Thyroid gland (tissue), 4 donors: Measurements from ENCODE around the gene VPS35L. TPM values are rescaled to one million over a fixed set of nuclear protein-coding genes. Genes with fewer than 3 reads are reported as not detected.
"Not testable (repeated sequence)": the region's sequence is repeated elsewhere in the genome, so short reads cannot be mapped to it uniquely, and the experiment has no call there.

Source experiments
- DNase-seq, 2 donors: peaks; one replicate each; pipeline ENCODE4 v3.0.0-alpha.2; 2019
- H3K27ac ChIP-seq, 3 donors: fragments of 200-600 bp; sonication (generic); 1 replicate in 2 of 3; 2 replicates in 1 of 3; pipeline ENCODE4 v1.5.1; 2016 to 2019; ENCODE audit warnings: mild to moderate bottlenecking in 1 of 3, moderate library complexity in 1 of 3
- H3K27me3 ChIP-seq: fragments of 200-600 bp; sonication (generic); one replicate; pipeline ENCODE4 v1.5.1; 2019
- H3K36me3 ChIP-seq, 2 donors: fragments of 200-600 bp; sonication (generic); one replicate each; pipeline ENCODE4 v1.5.1; 2016 to 2019
- H3K4me1 ChIP-seq, 2 donors: fragments of 200-600 bp; sonication (generic); one replicate each; pipeline ENCODE4 v1.5.1; 2017 to 2019
- H3K4me3 ChIP-seq, 3 donors: fragments of 200-600 bp; sonication (generic); replicated peaks in 1 of 3; 1 replicate in 2 of 3; 2 replicates in 1 of 3; pipeline ENCODE4 v1.5.1; 2016; ENCODE audit warnings: mild to moderate bottlenecking in 1 of 3
- H3K9me3 ChIP-seq: fragments of 200-600 bp; sonication (generic); one replicate; pipeline ENCODE4 v1.5.1; 2017
- CTCF ChIP-seq, 6 experiments: fragments of 200-600 bp in 3 of 6; fragments of 450-650 bp in 3 of 6; sonication (generic) in 3 of 6; IDR thresholded peaks; one replicate each; pipeline ENCODE4 v1.5.1; 2016 to 2019; ENCODE audit warnings: antibody characterized with exemption in 6 of 6, mild to moderate bottlenecking in 2 of 6, inconsistent platforms in 1 of 6, moderate library complexity in 1 of 6
- POLR2A ChIP-seq, 2 donors: fragments of 450-650 bp; IDR thresholded peaks; one replicate each; pipeline ENCODE4 v1.6.1; 2017; ENCODE audit warnings: antibody characterized with exemption in 2 of 2, mild to moderate bottlenecking in 2 of 2, moderate library complexity in 1 of 2
- WGBS, 2 donors: methylation state at CpG; one replicate each; pipeline ENCODE4 v1.1.5; 2017; 5-methylcytosine and 5-hydroxymethylcytosine counted together
- intact Hi-C: fragments of 100-400 bp; cut with DNase I; formaldehyde crosslinking; loops from one replicate; pipeline ENCODE4 v1.15.1; 2023
- total RNA-seq, 4 donors: library from RNA; depleted of rRNA; stranded (reverse); fragments of >200 nt; gene quantifications; one replicate each; pipeline ENCODE4 v1.2.3, GENCODE V29; 2016

VPS35L gene
- total RNA-seq, 4 donors from 2014 or later: 64.9 to 74.3 (median 68.8) TPM

GRCh38 chr16:19666477-19666876, 111.0 kb downstream of the VPS35L start:
- peaks cover 13 to 18% of the 10 kb centered on the region in 2 donors for H3K36me3 ChIP-seq
- no peaks in the 10 kb centered on the region for H3K9me3 ChIP-seq
- H3K27me3 ChIP-seq: no peaks in the 10 kb centered on the region
- WGBS, 2 donors: 22 to 24% methylated on average over 3 of the region's 3 CpGs
- peak overlapping the region in 2 of 3 donors; percentile 36 to 57 for H3K27ac ChIP-seq
- no peak for TF ChIP-seq POLR2A (IDR thresholded peaks at IDR 0.05)
- TF ChIP-seq CTCF (IDR thresholded peaks at IDR 0.05): no peak
- no peak overlapping the region for H3K4me3 ChIP-seq
- peaks cover 9 to 11% of the 10 kb centered on the region in 2 donors for H3K4me1 ChIP-seq
- peak; percentile 46 to 63 for DNase-seq
- intact Hi-C loops: no loop called here

GRCh38 chr16:19672378-19672777, 116.9 kb downstream of the VPS35L start:
- WGBS, 2 donors: 94 to 97% methylated on average over 4 of the region's 4 CpGs
- H3K27me3 ChIP-seq: no peaks in the 10 kb centered on the region
- no peaks in the 10 kb centered on the region for H3K4me1 ChIP-seq
- DNase-seq: no peak
- no peaks in the 10 kb centered on the region for H3K9me3 ChIP-seq
- TF ChIP-seq POLR2A (IDR thresholded peaks at IDR 0.05) (no peak), CTCF (IDR thresholded peaks at IDR 0.05) (no peak)
- H3K4me3 ChIP-seq: no peak overlapping the region
- no peak overlapping the region for H3K27ac ChIP-seq
- peaks cover 13 to 14% of the 10 kb centered on the region in 2 donors for H3K36me3 ChIP-seq
- intact Hi-C loops: no loop called here

- Histone ChIP-seq H3K4me1 (no peaks in the 10 kb centered on the region), H3K27ac (no peak overlapping the region), H3K4me3 (no peak overlapping the region), H3K27me3 (no peaks in the 10 kb centered on the region), H3K36me3 (peaks cover 8 to 10% of the 10 kb centered on the region in 2 donors), H3K9me3 (no peaks in the 10 kb centered on the region)
- intact Hi-C loops: no loop called here
- DNase-seq: no peak
- TF ChIP-seq CTCF (IDR thresholded peaks at IDR 0.05): no peak
- TF ChIP-seq POLR2A (IDR thresholded peaks at IDR 0.05): no peak
- WGBS, 2 donors: 95 to 97% methylated on average over 5 of the region's 5 CpGs
Observed at GRCh38 chr16:19674485-19674884, 119.0 kb downstream of the VPS35L start.

GRCh38 chr16:19677402-19677801, 121.9 kb downstream of the VPS35L start:
- TF ChIP-seq CTCF (IDR thresholded peaks at IDR 0.05) (no peak), POLR2A (IDR thresholded peaks at IDR 0.05) (no peak)
- intact Hi-C loops: no loop called here
- H3K4me1 ChIP-seq: no peaks in the 10 kb centered on the region
- DNase-seq: no peak
- H3K4me3 ChIP-seq: no peak overlapping the region
- no peaks in the 10 kb centered on the region for H3K9me3 ChIP-seq
- no peak overlapping the region for H3K27ac ChIP-seq
- no peaks in the 10 kb centered on the region for H3K27me3 ChIP-seq
- WGBS, 2 donors: 82 to 87% methylated on average over 7 of the region's 7 CpGs
- H3K36me3 ChIP-seq: peaks cover 0 to under 1% of the 10 kb centered on the region in 2 donors

- no peak for TF ChIP-seq CTCF (IDR thresholded peaks at IDR 0.05)
- Histone ChIP-seq H3K4me1 (no peaks in the 10 kb centered on the region), H3K27ac (no peak overlapping the region), H3K27me3 (no peaks in the 10 kb centered on the region), H3K36me3 (peaks cover 10 to 13% of the 10 kb centered on the region in 2 donors), H3K4me3 (no peak overlapping the region), H3K9me3 (no peaks in the 10 kb centered on the region)
- 79 to 86% methylated on average over 7 of the region's 7 CpGs for WGBS, 2 donors
- intact Hi-C loops: no loop called here
- no peak for DNase-seq
Observed at GRCh38 chr16:19678804-19679203, 123.3 kb downstream of the VPS35L start.

- DNase-seq, H3K9me3 ChIP-seq, H3K27me3 ChIP-seq, H3K4me1 ChIP-seq, H3K27ac ChIP-seq, H3K4me3 ChIP-seq, intact Hi-C loops: not testable (repeated sequence)
- H3K36me3 ChIP-seq: peaks cover 10 to 13% of the 10 kb centered on the region in 2 donors
- 96 to 97% methylated on average over 6 of the region's 6 CpGs for WGBS, 2 donors
Observed at GRCh38 chr16:19679281-19679680, 123.8 kb downstream of the VPS35L start.
